HEK293T (cell line): ENCODE results near the gene SLC25A42.

Experiments
- CTCF ChIA-PET: fragments of 350-600 bp; formaldehyde crosslinking; extraction: SDS; loops from one replicate; lab custom pipeline; 2021; ENCODE audit warnings: antibody characterized with exemption, inconsistent platforms; lab: Yijun Ruan, JAX
- POLR2A ChIA-PET: fragments of 350-600 bp; formaldehyde crosslinking; extraction: SDS; loops from one replicate; lab custom pipeline; 2020; ENCODE audit warnings: antibody characterized with exemption, inconsistent platforms; lab: Yijun Ruan, JAX
- DNase-seq: peaks from one replicate; pipeline ENCODE4 v3.0.0; 2012; ENCODE audit warnings: mixed read lengths; ENCODE audit errors: extremely low spot score
- ARNT ChIP-seq: fragments of 450-650 bp; IDR thresholded peaks from 2 replicates; pipeline ENCODE4 v1.6.1; 2017; ENCODE audit warnings: mild to moderate bottlenecking
- BHLHE40 ChIP-seq: fragments of 450-650 bp; IDR thresholded peaks from 2 replicates; pipeline ENCODE4 v1.6.1; 2016; ENCODE audit warnings: mild to moderate bottlenecking, moderate library complexity, borderline replicate concordance
- CTBP1 ChIP-seq: fragments of 450-650 bp; IDR thresholded peaks from 2 replicates; pipeline ENCODE4 v1.6.1; 2016; ENCODE audit warnings: borderline replicate concordance
- ELF4 ChIP-seq: fragments of 450-650 bp; IDR thresholded peaks from 2 replicates; pipeline ENCODE4 v1.6.1; 2017; ENCODE audit warnings: antibody characterized with exemption
- FOXA1 ChIP-seq: fragments of 450-650 bp; IDR thresholded peaks from 2 replicates; pipeline ENCODE4 v1.6.1; 2016; ENCODE audit warnings: mild to moderate bottlenecking
- FOXK2 ChIP-seq: fragments of 450-650 bp; IDR thresholded peaks from 2 replicates; pipeline ENCODE4 v1.6.1; 2016; ENCODE audit warnings: mild to moderate bottlenecking
- FOXM1 ChIP-seq: fragments of 450-650 bp; IDR thresholded peaks from 2 replicates; pipeline ENCODE4 v1.6.1; 2017; ENCODE audit warnings: mild to moderate bottlenecking, borderline replicate concordance
- HDGF ChIP-seq: fragments of 450-650 bp; IDR thresholded peaks from 2 replicates; pipeline ENCODE4 v1.6.1; 2017; ENCODE audit warnings: antibody characterized with exemption, borderline replicate concordance
- L3MBTL2 ChIP-seq: fragments of 450-650 bp; conservative IDR thresholded peaks from 2 replicates; pipeline ENCODE4 v1.6.1; 2016; ENCODE audit warnings: mild to moderate bottlenecking
- LEF1 ChIP-seq: fragments of 450-650 bp; IDR thresholded peaks from 2 replicates; pipeline ENCODE4 v1.6.1; 2017; ENCODE audit warnings: mild to moderate bottlenecking, borderline replicate concordance
- NFRKB ChIP-seq: fragments of 450-650 bp; IDR thresholded peaks from 2 replicates; pipeline ENCODE4 v1.6.1; 2016; ENCODE audit warnings: mild to moderate bottlenecking, moderate library complexity
- SP1 ChIP-seq: fragments of 450-650 bp; IDR thresholded peaks from 2 replicates; pipeline ENCODE4 v1.6.1; 2017
- SUZ12 ChIP-seq: fragments of 450-650 bp; IDR thresholded peaks from 2 replicates; pipeline ENCODE4 v1.6.1; 2016; ENCODE audit warnings: mild to moderate bottlenecking
- TARDBP ChIP-seq: fragments of 450-650 bp; IDR thresholded peaks from 2 replicates; pipeline ENCODE4 v1.6.1; 2016
- ZNF384 ChIP-seq: fragments of 450-650 bp; IDR thresholded peaks from 2 replicates; pipeline ENCODE4 v1.6.1; 2016
- TF ChIP-seq, protein P1 (sequence below): fragments of 450-650 bp; IDR thresholded peaks from 2 replicates; pipeline ENCODE4 v1.6.1; 2016

Gene SLC25A42

DNA sequence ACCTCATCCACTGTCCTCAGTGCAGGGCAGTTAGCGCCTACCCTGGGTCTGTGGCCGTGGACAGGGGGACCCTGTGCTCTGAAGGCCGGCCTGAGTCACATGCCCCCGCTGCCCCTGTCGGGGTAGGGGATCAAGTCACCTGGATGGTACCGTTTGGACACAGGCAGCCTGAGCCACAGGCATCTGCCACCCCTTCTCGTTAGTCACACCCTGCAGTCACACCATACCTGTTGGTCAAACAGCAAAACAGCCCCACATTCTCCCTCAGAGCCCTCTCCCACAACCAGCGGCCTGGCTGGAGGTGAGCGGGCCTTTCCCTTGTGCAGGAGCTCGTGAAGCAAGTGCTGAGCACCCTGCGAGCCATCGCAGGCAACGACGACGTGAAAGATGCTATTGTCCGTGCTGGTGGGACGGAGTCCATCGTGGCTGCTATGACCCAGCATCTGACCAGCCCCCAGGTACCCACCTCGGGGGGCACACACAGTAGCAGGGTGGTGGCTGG, 8.8 kb upstream of the SLC25A42 start:
- ChIA-PET POLR2A (no interaction called here), CTCF (no interaction called here)
- no peak for DNase-seq
- TF ChIP-seq SUZ12, result no peak
- TF ChIP-seq FOXK2, result no peak
- no peak for TF ChIP-seq ARNT
- no peak for TF ChIP-seq L3MBTL2
- TF ChIP-seq TARDBP, result no peak
- TF ChIP-seq ELF4, result no peak
- no peak for TF ChIP-seq BHLHE40
- no peak for TF ChIP-seq FOXA1

DNA sequence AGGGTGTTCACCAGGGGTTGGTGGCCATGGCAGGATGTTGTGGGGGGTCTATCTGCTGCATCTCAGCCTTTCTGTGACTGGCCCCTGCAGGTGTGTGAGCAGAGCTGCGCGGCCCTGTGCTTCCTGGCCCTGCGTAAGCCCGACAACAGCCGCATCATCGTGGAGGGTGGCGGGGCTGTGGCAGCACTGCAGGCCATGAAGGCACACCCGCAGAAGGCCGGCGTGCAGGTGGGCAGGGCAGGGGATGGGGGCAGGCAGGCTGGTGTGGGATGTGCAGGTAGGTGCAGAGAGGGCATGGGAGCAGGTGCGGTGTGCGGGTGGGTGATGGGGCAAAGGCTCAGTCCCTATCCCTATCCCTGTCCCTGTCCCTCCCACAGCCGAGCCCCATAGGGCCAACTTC, 8.1 kb upstream of the SLC25A42 start:
- ChIA-PET CTCF (no interaction called here), POLR2A (no interaction called here)
- DNase-seq, result no peak
- TF ChIP-seq, protein P1, sequence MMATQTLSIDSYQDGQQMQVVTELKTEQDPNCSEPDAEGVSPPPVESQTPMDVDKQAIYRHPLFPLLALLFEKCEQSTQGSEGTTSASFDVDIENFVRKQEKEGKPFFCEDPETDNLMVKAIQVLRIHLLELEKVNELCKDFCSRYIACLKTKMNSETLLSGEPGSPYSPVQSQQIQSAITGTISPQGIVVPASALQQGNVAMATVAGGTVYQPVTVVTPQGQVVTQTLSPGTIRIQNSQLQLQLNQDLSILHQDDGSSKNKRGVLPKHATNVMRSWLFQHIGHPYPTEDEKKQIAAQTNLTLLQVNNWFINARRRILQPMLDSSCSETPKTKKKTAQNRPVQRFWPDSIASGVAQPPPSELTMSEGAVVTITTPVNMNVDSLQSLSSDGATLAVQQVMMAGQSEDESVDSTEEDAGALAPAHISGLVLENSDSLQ, result no peak
- TF ChIP-seq TARDBP (no peak), ELF4 (no peak), LEF1 (no peak), FOXA1 (no peak), HDGF (no peak), ARNT (no peak), CTBP1 (no peak), ZNF384 (no peak)

DNA sequence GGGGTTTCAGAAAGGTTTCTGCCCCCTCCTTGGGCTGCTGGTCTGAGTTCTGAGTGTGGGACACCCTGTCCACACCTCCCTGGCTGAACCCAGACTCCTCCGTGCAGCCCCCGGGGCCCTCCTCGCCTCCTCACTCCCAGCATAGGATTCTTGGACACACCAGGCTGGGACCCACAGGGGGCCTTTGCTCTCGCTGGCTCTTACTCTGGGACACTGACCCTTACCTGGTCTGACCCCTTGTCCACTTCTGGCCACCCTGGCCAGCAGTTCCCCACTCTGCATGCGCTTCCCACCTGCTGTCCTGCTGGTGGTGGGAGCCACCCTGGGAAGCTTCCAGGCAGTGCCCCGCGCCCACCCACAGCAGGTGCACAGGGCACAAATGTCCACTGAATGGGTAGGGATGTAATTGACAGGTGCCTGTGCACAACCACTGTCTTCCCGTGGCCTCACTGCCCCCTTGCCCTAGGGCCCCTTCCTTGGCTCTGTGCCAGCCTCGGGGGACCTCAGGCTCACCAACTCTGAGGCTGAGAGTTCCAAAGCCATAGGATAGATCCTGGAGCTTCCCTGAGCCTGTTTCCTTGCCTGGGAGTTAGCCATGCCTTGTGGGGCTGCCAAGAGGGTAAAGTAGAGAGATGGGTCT, 7.0 kb upstream of the SLC25A42 start:
- CTCF ChIA-PET, result no interaction called here

DNA sequence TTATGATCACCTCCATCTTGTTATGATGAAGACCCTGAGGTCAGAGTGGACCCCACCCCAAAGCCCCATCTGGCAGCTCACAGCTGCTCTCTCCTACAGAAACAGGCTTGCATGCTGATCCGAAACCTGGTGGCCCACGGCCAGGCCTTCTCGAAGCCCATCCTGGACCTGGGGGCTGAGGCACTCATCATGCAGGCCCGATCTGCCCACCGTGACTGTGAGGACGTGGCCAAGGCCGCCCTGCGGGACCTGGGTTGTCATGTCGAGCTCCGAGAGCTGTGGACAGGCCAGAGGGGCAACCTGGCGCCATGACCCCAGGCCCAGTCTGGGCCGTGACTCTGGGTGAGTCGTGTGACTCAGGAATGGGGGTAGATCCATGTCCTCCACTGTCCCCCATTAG, 6.5 kb upstream of the SLC25A42 start:
- POLR2A ChIA-PET, result no interaction called here
- CTCF ChIA-PET, result no interaction called here
- no peak for TF ChIP-seq ZNF384
- TF ChIP-seq TARDBP, result no peak
- TF ChIP-seq SUZ12, result no peak
- no peak for TF ChIP-seq LEF1
- TF ChIP-seq ELF4, result no peak
- no peak for TF ChIP-seq L3MBTL2
- TF ChIP-seq FOXA1, result no peak
- TF ChIP-seq FOXM1, result no peak
- no peak for TF ChIP-seq CTBP1
- TF ChIP-seq, protein P1, result no peak
- TF ChIP-seq SP1, result no peak
- TF ChIP-seq FOXK2, result no peak
- no peak for TF ChIP-seq NFRKB

More for the DNA sequence above, 7.0 kb upstream of the SLC25A42 start:
- POLR2A ChIA-PET, result no interaction called here
- TF ChIP-seq L3MBTL2 (no peak), HDGF (no peak), CTBP1 (no peak), FOXK2 (no peak), ZNF384 (no peak), BHLHE40 (no peak), ELF4 (no peak), LEF1 (no peak)
- no peak for DNase-seq

DNA sequence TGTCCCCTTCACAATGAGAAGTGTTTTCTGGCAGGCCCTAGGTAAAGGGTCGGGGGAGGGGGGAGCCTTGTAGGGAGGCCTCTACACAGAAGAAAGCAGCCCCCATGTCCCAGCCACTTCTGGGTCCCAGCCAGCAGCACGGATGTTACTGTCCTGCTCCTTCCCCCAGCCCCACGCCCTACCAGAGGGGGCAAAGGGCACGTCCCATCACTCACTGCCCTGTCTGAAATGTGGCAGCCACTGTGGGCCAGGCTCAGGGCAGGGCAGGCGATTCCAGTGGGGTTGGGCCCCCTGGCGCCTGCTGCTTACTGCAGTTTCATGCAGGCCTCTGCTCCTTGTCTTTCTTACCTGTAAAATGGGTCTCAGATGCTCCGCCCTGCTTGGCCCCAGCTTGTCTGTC, 6.1 kb upstream of the SLC25A42 start:
- POLR2A ChIA-PET, result no interaction called here
- no peak for DNase-seq
- TF ChIP-seq SUZ12 (no peak), L3MBTL2 (no peak), ZNF384 (no peak), HDGF (no peak), SP1 (no peak), FOXK2 (no peak), CTBP1 (no peak), NFRKB (no peak), FOXM1 (no peak), LEF1 (no peak), ELF4 (no peak)

More for the DNA sequence above, 6.5 kb upstream of the SLC25A42 start:
- DNase-seq, result no peak

DNA sequence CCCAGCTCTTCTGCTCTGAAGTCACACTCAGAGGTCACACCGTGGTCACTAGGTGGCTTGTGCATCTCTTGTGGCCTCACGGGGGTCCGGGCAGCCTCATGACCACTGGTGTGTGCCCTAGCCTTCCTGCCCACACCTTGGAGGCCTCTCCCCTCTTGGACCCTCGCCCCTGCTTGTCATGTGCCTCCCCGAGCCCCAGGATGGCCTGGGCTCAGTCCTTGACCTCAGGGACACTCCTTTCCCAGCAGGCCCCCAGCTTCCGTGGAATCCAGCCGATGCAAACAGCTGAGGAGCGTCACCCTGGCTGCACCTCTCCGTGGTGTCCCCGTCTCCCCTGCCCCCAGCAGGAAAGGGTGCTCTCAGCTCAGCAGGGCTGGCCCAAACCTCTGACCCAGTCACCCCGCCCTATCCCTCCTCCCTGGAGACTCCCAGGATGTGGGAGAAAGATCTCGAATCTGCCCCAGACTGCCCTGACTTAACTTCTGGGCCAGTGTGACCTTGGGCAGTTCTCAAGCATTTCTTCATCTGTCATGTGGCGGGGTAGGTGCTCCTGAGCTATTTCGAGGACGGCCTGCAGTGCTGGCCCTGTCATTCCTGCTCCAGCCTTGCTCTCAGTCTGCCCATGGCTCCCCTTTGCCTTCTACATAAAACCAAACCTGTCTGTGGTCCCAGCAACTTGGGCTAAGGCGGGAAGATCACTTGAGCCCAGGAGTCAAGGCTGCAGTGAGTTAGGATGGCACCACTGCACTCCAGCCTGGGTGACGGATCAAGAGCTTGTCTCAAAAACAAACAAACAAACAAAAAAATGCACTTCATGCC, 4.6 kb upstream of the SLC25A42 start:
- ChIA-PET POLR2A (interaction anchor here (1.0 kb wide), 1 partner anchor 46 kb away, joined by 3 read pairs; no protein-coding TSS in a partner anchor), CTCF (no interaction called here)
- TF ChIP-seq NFRKB, result no peak
- no peak for TF ChIP-seq FOXK2
- no peak for TF ChIP-seq FOXM1
- no peak for TF ChIP-seq ELF4
- no peak for TF ChIP-seq L3MBTL2
- no peak for TF ChIP-seq SP1
- no peak for TF ChIP-seq TARDBP
- no peak for TF ChIP-seq FOXA1
- no peak for TF ChIP-seq ZNF384
- TF ChIP-seq LEF1, result no peak
- TF ChIP-seq, protein P1, result no peak
- no peak for TF ChIP-seq BHLHE40
- TF ChIP-seq HDGF, result no peak
- no peak for TF ChIP-seq SUZ12
- TF ChIP-seq ARNT, result no peak
- no peak for DNase-seq

More for the DNA sequence above, 6.1 kb upstream of the SLC25A42 start:
- CTCF ChIA-PET, result no interaction called here
